GM23338 (cell line): Measurements from ENCODE around the gene RPP25.

Experiments
- CREB1 ChIP-seq: fragments of 250-450 bp; sonication (Bioruptor Pico); IDR thresholded peaks from 2 replicates; pipeline ENCODE4 v1.5.0; 2020; ENCODE audit warnings: low read depth, mild to moderate bottlenecking, moderate library complexity
- EZH2 ChIP-seq: fragments of 200-600 bp; sonication (generic); IDR thresholded peaks from one replicate; pipeline ENCODE4 v1.8.0; 2017; ENCODE audit warnings: antibody characterized with exemption, mild to moderate bottlenecking, low read depth; ENCODE audit not compliant: unreplicated experiment
- JUNB ChIP-seq: IDR thresholded peaks from one replicate; pipeline ENCODE4 v1.6.1; 2016; ENCODE audit warnings: antibody characterized with exemption; ENCODE audit not compliant: unreplicated experiment
- POLR2AphosphoS5 ChIP-seq: IDR thresholded peaks from 2 replicates; pipeline ENCODE4 v1.6.1; 2016; ENCODE audit warnings: antibody characterized with exemption, low read depth
- TF ChIP-seq, protein P1 (sequence below), 2 experiments: fragments of 200-600 bp in 1 of 2; sonication (generic) in 1 of 2; conservative IDR thresholded peaks; 2 replicates each; pipeline versions ENCODE4 v1.5.1 to v1.6.1; 2016 to 2017; ENCODE audit warnings: antibody characterized with exemption in 2 of 2, low read depth in 2 of 2, mild to moderate bottlenecking in 2 of 2, moderate library complexity in 1 of 2
- TF ChIP-seq, protein P2 (sequence below): IDR thresholded peaks from 2 replicates; pipeline ENCODE4 v1.6.1; 2016; ENCODE audit warnings: antibody characterized with exemption

DNA sequence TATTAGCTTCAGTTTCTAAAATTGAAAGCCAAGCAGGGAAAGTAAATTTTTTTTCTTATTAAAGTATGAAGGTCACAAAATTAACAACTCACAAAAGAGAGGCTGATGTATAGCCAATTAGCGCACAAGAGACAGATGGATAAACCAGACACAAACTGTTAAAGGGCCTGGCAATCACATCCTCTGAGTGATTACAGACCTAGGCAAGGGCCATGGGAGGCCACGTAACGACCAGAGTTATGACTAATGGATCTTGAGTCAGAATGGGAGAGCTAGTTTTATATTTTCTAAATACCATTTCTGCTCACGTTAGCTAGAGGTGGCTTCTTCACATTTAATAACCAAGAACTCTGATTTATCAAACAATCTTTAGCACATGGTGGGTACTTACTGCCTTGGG lies 21.0 kb upstream of the RPP25 start:
- TF ChIP-seq, protein P1, sequence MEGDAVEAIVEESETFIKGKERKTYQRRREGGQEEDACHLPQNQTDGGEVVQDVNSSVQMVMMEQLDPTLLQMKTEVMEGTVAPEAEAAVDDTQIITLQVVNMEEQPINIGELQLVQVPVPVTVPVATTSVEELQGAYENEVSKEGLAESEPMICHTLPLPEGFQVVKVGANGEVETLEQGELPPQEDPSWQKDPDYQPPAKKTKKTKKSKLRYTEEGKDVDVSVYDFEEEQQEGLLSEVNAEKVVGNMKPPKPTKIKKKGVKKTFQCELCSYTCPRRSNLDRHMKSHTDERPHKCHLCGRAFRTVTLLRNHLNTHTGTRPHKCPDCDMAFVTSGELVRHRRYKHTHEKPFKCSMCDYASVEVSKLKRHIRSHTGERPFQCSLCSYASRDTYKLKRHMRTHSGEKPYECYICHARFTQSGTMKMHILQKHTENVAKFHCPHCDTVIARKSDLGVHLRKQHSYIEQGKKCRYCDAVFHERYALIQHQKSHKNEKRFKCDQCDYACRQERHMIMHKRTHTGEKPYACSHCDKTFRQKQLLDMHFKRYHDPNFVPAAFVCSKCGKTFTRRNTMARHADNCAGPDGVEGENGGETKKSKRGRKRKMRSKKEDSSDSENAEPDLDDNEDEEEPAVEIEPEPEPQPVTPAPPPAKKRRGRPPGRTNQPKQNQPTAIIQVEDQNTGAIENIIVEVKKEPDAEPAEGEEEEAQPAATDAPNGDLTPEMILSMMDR (conservative IDR thresholded peaks at IDR 0.05; ENCODE audit: low read depth in 2 of 2): no peak
- TF ChIP-seq, protein P2, sequence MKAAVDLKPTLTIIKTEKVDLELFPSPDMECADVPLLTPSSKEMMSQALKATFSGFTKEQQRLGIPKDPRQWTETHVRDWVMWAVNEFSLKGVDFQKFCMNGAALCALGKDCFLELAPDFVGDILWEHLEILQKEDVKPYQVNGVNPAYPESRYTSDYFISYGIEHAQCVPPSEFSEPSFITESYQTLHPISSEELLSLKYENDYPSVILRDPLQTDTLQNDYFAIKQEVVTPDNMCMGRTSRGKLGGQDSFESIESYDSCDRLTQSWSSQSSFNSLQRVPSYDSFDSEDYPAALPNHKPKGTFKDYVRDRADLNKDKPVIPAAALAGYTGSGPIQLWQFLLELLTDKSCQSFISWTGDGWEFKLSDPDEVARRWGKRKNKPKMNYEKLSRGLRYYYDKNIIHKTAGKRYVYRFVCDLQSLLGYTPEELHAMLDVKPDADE: no peak
- no peak for TF ChIP-seq JUNB
- TF ChIP-seq CREB1: no peak
- TF ChIP-seq POLR2AphosphoS5: no peak
- no peak for TF ChIP-seq EZH2
